RWPE1 (cell line): ENCODE data around the gene GORASP1.

Experiments
- CTCF ChIA-PET: fragments of 350-600 bp; sonication (Branson Sonifier 250); formaldehyde crosslinking; extraction: SDS; loops from one replicate; lab custom pipeline; 2021; lab: Yijun Ruan, JAX
- POLR2A ChIA-PET: fragments of 400-600 bp; formaldehyde crosslinking; extraction: SDS; loops from one replicate; lab custom pipeline; 2020; ENCODE audit warnings: antibody characterized with exemption; ENCODE audit not compliant: low non-redundant PET; lab: Yijun Ruan, JAX
- DNase-seq: peaks from one replicate; pipeline ENCODE4 v3.0.0; 2012; ENCODE audit warnings: low spot score
- H3K27ac ChIP-seq: fragments of 450-650 bp; 2 replicates; pipeline ENCODE4 v1.5.1; 2017
- TF ChIP-seq, protein P1 (sequence below): fragments of 450-650 bp; conservative IDR thresholded peaks from 2 replicates; pipeline ENCODE4 v1.5.1; 2017; ENCODE audit warnings: low read depth, mild to moderate bottlenecking

The GORASP1 gene

GRCh38 chr3:39107388-39108199 is at the start of gene GORASP1, which contains the start of gene TTC21A:
Gene GORASP1, minus strand, starts transcription at chr3:39107627. Its CDS starts 86 bp downstream, at chr3:39107541.
Gene TTC21A, plus strand, starts transcription at chr3:39107680. Its CDS starts 158 bp downstream, at chr3:39107838.
- POLR2A ChIA-PET: no interaction called here
- TF ChIP-seq, protein P1, sequence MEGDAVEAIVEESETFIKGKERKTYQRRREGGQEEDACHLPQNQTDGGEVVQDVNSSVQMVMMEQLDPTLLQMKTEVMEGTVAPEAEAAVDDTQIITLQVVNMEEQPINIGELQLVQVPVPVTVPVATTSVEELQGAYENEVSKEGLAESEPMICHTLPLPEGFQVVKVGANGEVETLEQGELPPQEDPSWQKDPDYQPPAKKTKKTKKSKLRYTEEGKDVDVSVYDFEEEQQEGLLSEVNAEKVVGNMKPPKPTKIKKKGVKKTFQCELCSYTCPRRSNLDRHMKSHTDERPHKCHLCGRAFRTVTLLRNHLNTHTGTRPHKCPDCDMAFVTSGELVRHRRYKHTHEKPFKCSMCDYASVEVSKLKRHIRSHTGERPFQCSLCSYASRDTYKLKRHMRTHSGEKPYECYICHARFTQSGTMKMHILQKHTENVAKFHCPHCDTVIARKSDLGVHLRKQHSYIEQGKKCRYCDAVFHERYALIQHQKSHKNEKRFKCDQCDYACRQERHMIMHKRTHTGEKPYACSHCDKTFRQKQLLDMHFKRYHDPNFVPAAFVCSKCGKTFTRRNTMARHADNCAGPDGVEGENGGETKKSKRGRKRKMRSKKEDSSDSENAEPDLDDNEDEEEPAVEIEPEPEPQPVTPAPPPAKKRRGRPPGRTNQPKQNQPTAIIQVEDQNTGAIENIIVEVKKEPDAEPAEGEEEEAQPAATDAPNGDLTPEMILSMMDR: no peak
- H3K27ac ChIP-seq: peak within 1 kb of the TSS; percentile 83
- peak; percentile 77 for DNase-seq
- CTCF ChIA-PET: interaction anchor here (0.6 to 0.7 kb wide), 3 partner anchors 42 to 180 kb away, joined by 3 to 5 read pairs (median 3); no protein-coding TSS in a partner anchor

DNA sequence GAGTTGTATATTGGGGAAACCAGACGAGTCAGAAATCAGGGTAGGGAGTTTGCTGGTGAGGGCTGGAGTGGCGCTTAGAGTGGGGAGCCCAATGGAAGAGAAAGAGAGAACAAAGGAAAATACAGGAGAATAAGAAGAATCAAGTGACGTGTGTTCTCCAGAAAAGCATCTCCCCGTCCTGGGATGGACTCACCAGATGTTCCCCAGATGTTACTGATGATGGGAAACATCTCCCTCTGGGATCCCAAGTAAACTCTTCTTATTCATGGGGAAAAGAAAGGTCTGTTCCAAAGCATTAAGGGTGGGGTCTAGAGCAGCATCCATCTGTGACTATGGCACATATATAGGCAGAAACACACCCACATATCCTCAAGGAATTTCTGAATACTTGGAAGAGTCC is 49.0 kb upstream of the GORASP1 start:
- TF ChIP-seq, protein P1: no peak
- DNase-seq: no peak
- ChIA-PET POLR2A (no interaction called here), CTCF (interaction anchor here (0.7 kb wide), 1 partner anchor 30 kb away, joined by 3 read pairs; no protein-coding TSS in a partner anchor)
- H3K27ac ChIP-seq: no peak overlapping the region

- peak overlapping the region; percentile 100 for H3K27ac ChIP-seq
- POLR2A ChIA-PET: no interaction called here
- TF ChIP-seq, protein P1: no peak
- CTCF ChIA-PET: interaction anchor here (0.5 kb wide), 1 partner anchor 28 kb away, joined by 3 read pairs; no protein-coding TSS in a partner anchor
- DNase-seq: no peak
These were observed 47.0 kb upstream of the GORASP1 start for GRCh38 chr3:39154280-39155021.

GRCh38 chr3:39153977-39154279 is 46.5 kb upstream of the GORASP1 start:
- DNase-seq: no peak
- peak overlapping the region; percentile 100 for H3K27ac ChIP-seq
- TF ChIP-seq, protein P1: no peak
- POLR2A ChIA-PET: no interaction called here
- CTCF ChIA-PET: no interaction called here

- TF ChIP-seq, protein P1: no peak
- CTCF ChIA-PET: no interaction called here
- POLR2A ChIA-PET: interaction anchor here (1.4 kb wide), 1 partner anchor 10 kb away, joined by 3 read pairs; no protein-coding TSS in a partner anchor
- peak; percentile 82 for DNase-seq
- H3K27ac ChIP-seq: peak overlapping the region; percentile 100
These were observed 43.6 kb upstream of the GORASP1 start for GRCh38 chr3:39150803-39151631.
